Raji (cell line): Measurements from ENCODE around the gene ASIC4.
A peak's percentile ranks its signal among the peaks of the same experiment; 100 is the strongest.

Experiments
- POLR2A ChIP-seq: IDR thresholded peaks from 2 replicates; pipeline ENCODE4 v1.6.1; 2011; ENCODE audit warnings: low read depth, low read length, control low read depth; ENCODE audit not compliant: insufficient read depth

The ASIC4 gene

GRCh38 chr2:219530048-219530963 is 16.0 kb downstream of the ASIC4 start:
- no peak for TF ChIP-seq POLR2A

GRCh38 chr2:219531639-219532377 is 17.5 kb downstream of the ASIC4 start:
- no peak for TF ChIP-seq POLR2A

GRCh38 chr2:219532378-219532649 is 18.0 kb downstream of the ASIC4 start:
- TF ChIP-seq POLR2A: no peak

GRCh38 chr2:219533930-219534661 is 19.8 kb downstream of the ASIC4 start:
- no peak for TF ChIP-seq POLR2A

- no peak for TF ChIP-seq POLR2A
Measured at GRCh38 chr2:219536425-219536824, 22.1 kb downstream of the ASIC4 start.

- TF ChIP-seq POLR2A: no peak
Measured at GRCh38 chr2:219536967-219537366, 22.7 kb downstream of the ASIC4 start.

GRCh38 chr2:219537657-219538488 is 23.6 kb downstream of the ASIC4 start:
- TF ChIP-seq POLR2A: no peak

GRCh38 chr2:219538504-219538951 is 24.2 kb downstream of the ASIC4 start:
- TF ChIP-seq POLR2A: no peak

- TF ChIP-seq POLR2A: no peak
Measured at GRCh38 chr2:219538956-219539788, 24.9 kb downstream of the ASIC4 start.

- TF ChIP-seq POLR2A: no peak
Measured at GRCh38 chr2:219539926-219540678, 25.8 kb downstream of the ASIC4 start.

GRCh38 chr2:219540784-219541504 is 26.7 kb downstream of the ASIC4 start:
- TF ChIP-seq POLR2A: no peak

- TF ChIP-seq POLR2A: peak; percentile 45; the same call in 1 of the 2 replicates
Measured at GRCh38 chr2:219541611-219542180, 27.4 kb downstream of the ASIC4 start.
